GM12874 (cell line): ENCODE results near the gene SLC9A1.
A peak's percentile ranks its signal among the peaks of the same experiment; 100 is the strongest.

Source experiments
- CTCF ChIP-seq: IDR thresholded peaks from 2 replicates; pipeline ENCODE4 v1.5.1; 2011; ENCODE audit warnings: low read depth, mild to moderate bottlenecking, control low read depth, low read length, moderate library complexity; ENCODE audit not compliant: insufficient read depth

Gene SLC9A1

DNA sequence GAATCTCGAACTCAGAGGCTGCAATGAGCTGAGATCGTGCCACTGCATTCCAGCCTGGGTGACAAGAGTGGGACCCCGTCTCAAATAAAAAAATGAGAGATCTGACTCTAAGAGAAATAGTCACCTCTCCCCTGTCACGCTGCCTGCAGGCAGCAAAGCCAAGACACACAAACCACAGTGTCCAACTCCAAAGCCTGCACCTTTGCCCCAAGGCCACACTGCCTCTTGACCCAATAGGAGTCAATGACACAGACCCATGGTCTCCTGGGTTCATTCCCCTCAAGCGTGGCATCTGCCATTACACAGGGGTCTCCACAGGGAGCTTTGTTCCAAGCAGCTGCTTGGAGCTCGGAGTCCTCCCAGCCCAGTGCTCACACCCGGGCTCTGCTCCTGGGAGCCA, 46.3 kb downstream of the SLC9A1 start:
- no peak for TF ChIP-seq CTCF

DNA sequence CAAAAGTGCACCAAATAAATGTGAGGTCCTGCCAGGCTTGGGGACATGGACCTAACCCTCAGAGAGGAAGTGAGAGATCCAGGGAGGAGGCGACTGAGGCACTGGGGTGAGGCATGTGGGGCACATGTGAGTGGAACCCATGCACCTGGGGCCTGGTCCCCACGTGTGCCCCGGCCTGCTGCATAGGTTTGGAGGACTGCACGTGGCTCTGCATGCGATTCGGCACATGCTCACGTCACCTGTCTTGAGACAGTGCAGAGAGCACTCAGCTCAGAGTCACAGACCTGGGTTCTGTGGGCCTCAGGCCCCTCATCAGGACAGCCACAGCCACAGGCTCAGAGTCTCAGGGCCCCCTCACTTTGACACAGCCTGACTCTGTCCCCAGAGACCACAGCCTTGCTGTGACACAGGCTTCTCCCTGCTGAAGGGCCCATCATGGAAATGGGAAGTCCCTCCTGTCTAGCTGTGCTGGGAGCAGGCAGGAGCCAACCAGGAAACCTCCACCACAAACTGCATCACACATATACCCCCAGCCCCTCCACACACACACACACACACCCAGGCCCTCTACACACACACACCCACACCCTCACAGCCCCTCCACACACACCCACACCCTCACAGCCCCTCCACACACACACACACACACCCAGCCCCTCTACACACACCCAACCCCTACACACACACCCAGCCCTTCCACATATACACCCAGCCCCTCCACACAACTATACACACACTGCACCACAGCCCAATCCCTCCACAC, 48.2 kb downstream of the SLC9A1 start:
- TF ChIP-seq CTCF, result no peak

DNA sequence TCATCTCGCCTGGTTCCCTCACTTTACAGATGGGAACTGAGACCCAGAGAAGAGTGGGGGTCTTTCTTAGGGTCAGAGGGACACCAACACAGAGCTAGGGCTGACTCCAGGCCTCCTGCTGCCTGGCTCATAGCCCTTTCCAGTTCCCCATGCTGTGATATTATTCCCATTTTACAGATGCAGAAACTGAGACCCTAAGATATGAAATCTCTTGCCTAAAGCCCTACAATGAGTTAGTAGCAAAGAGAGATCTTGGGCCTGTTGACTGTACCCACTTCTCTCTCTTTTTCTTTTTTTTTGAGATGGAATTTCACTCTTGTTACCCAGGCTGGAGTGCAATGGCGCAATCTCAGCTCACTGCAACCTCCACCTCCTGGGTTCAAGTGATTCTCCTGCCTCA, 49.9 kb downstream of the SLC9A1 start:
- TF ChIP-seq CTCF, result no peak

GRCh38 chr1:27103498-27103897, 51.4 kb downstream of the SLC9A1 start:
- TF ChIP-seq CTCF, result no peak

DNA sequence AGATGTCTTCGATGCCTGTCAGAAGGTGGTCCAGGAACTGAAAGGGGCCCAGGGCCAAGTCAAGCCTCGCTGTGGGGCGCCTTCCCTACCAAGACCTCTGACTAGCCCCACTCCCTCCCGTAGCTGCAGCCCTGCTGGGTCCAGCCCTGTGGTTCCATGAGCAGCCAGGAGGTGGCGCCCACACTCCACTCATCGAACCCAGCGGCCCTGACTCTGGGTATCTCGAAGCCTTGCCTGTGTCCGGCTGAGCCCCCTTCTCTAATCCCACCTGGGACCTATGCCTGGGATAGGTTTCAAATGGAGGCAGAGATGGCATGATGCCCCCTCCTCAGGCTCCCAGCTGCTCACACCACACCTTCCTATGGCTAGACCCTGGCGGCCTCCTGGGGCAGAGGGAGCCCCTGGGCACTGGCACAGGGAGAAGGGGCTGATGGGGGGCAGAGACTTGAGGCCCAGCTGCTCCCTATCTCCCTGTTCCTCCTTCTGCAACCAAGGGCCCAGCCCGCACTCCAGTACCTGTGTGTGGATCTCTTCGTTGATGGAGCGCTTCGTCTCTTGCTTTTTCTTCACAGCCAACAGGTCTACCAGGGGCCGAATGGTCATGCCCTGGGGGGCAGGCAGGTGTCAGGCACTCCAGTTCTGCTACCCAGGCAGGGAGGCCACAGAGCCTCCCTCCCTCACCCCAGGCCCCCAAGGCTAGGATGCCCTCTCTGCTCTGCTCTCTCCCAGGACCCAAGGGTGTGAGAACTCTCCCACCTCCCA, 52.0 kb downstream of the SLC9A1 start:
- peak; percentile 98 for TF ChIP-seq CTCF

GRCh38 chr1:27102134-27102706, 52.7 kb downstream of the SLC9A1 start:
- TF ChIP-seq CTCF, result no peak

- TF ChIP-seq CTCF, result no peak
Observed at GRCh38 chr1:27101696-27102095, 53.2 kb downstream of the SLC9A1 start.
